HL-60/S4 treated with phorbol 12-myristate 13-acetate at 8.2 ng/mL for 4 days and 3 days (cell line): Measurements from ENCODE around the gene GNAS-AS1.

Source experiments
- in situ Hi-C: fragments of 300-500 bp; cut with MboI; formaldehyde crosslinking; loops from 2 replicates; pipeline ENCODE4 v1.15.0; 2022; ENCODE audit warnings: low sequenced_read_pairs

Gene GNAS-AS1

GRCh38 chr20:58864346-58864745 is 13.6 kb upstream of the GNAS-AS1 start:
- in situ Hi-C loops = loop anchor here (25.0 kb wide), 2 partner anchors 348 to 548 kb away; no protein-coding TSS in a partner anchor

GRCh38 chr20:58863044-58863790 is 12.5 kb upstream of the GNAS-AS1 start:
- in situ Hi-C loops = loop anchor here (25.0 kb wide), 2 partner anchors 349 to 549 kb away; no protein-coding TSS in a partner anchor

GRCh38 chr20:58855506-58856389 is 5.0 kb upstream of the GNAS-AS1 start:
- in situ Hi-C loops = loop anchor here (25.0 kb wide), 2 partner anchors 357 to 557 kb away; no protein-coding TSS in a partner anchor

GRCh38 chr20:58854638-58855471 is 4.2 kb upstream of the GNAS-AS1 start:
- in situ Hi-C loops = loop anchor here (25.0 kb wide), 2 partner anchors 357 to 557 kb away; no protein-coding TSS in a partner anchor

- in situ Hi-C loops = loop anchor here (25.0 kb wide), 2 partner anchors 358 to 558 kb away; no protein-coding TSS in a partner anchor
Measured at GRCh38 chr20:58853976-58854637, 3.4 kb upstream of the GNAS-AS1 start.

- in situ Hi-C loops = loop anchor here (25.0 kb wide), 2 partner anchors 359 to 559 kb away; no protein-coding TSS in a partner anchor
Measured at GRCh38 chr20:58853466-58853865, 2.8 kb upstream of the GNAS-AS1 start.

GRCh38 chr20:58852543-58853271 is 2.0 kb upstream of the GNAS-AS1 start, which contains the start of gene GNAS:
Gene GNAS (plus strand): TSS chr20:58852716.
- in situ Hi-C loops = loop anchor here (25.0 kb wide), 2 partner anchors 360 to 560 kb away; no protein-coding TSS in a partner anchor

GRCh38 chr20:58851969-58852458 is 1.3 kb upstream of the GNAS-AS1 start:
- in situ Hi-C loops = loop anchor here (25.0 kb wide), 2 partner anchors 360 to 560 kb away; no protein-coding TSS in a partner anchor

- in situ Hi-C loops = loop anchor here (25.0 kb wide), 2 partner anchors 361 to 561 kb away; no protein-coding TSS in a partner anchor
Measured at GRCh38 chr20:58851221-58851968, 693 bp upstream of the GNAS-AS1 start.

GRCh38 chr20:58847463-58847862 is 3.2 kb downstream of the GNAS-AS1 start:
- in situ Hi-C loops = no loop called here

- in situ Hi-C loops = no loop called here
Measured at GRCh38 chr20:58845706-58846105, 5.0 kb downstream of the GNAS-AS1 start.

- in situ Hi-C loops = no loop called here
Measured at GRCh38 chr20:58843128-58843556, 7.6 kb downstream of the GNAS-AS1 start.

GRCh38 chr20:58842276-58842675 is 8.4 kb downstream of the GNAS-AS1 start:
- in situ Hi-C loops = no loop called here

- in situ Hi-C loops = no loop called here
Measured at GRCh38 chr20:58841539-58842264, 9.0 kb downstream of the GNAS-AS1 start.

- in situ Hi-C loops = no loop called here
Measured at GRCh38 chr20:58840816-58841538, 9.7 kb downstream of the GNAS-AS1 start.

- in situ Hi-C loops = no loop called here
Measured at GRCh38 chr20:58839991-58840747, 10.5 kb downstream of the GNAS-AS1 start.
